NCI-H1048 (cell line): Measurements from ENCODE around the gene SMAD5.

Source experiments
- DNase-seq: peaks from one replicate; lab custom pipeline; 2025; lab: John Stamatoyannopoulos, UW

SMAD5 gene

GRCh38 chr5:136132557-136133221 lies at the start of gene SMAD5:
SMAD5 (plus strand) TSS chr5:136132845; CDS start chr5:136153761, 20,916 bp downstream.
- peak; percentile 78 for DNase-seq

- DNase-seq: no peak
These were observed 47.9 kb upstream of the SMAD5 start for GRCh38 chr5:136084698-136085097.

- no peak for DNase-seq
These were observed 45.7 kb upstream of the SMAD5 start for GRCh38 chr5:136086783-136087566.

GRCh38 chr5:136087961-136088871 lies 44.4 kb upstream of the SMAD5 start:
- DNase-seq: no peak

GRCh38 chr5:136089791-136090190 lies 42.9 kb upstream of the SMAD5 start:
- no peak for DNase-seq

DNA sequence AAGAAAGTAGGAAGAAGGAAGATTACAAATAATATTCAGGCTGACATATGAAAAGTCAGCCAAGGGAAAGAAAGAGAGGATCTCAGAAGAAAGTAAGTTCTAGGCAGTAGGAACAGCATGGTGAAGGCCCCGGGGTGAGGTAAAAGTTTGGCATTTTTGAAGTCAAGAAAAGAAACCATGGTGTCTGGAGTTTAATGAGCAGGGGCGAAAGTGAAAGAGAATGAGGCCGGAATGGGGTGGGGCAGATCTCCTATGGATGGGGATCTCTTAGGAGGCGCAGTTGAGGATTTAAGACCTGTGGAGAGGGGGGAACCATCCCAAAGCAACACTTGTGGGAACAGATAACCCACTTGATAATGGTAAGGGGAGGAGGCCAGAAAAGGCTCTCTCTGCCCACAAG lies 42.3 kb upstream of the SMAD5 start:
- DNase-seq: no peak

DNA sequence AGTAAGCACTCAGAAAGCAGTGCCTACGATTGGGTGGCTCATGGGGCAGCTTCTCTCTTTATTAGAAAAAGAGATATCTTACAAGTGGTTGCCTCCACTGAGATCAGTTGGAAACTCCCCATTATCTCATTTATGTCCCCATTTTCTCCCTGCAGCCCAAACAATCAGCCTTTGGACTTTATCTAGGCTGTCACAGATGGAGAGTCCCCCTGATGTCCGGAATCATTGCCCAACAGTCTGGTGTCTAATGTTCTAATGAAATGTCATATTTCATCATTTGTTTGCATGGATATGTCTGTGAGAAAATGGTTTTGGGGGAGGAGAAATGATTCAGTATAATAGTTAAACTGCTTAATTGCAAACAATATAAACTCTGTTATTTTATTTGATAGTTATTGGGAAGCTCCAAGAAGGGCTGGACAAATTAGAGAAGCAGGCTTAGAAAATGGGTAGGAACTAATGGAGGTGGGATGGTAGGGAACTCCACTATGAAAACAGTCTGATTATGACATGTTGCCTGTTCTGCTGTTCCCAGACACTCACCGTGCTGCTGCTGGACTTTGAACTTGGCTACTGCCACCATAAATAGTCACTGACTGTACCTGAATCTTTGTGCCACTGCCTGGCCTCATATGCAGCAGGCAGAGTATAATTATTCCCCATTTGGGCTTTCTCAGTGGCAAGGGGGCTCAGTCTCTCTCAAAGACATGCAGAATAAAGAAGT lies 38.3 kb upstream of the SMAD5 start:
- no peak for DNase-seq

- no peak for DNase-seq
These were observed 37.6 kb upstream of the SMAD5 start for GRCh38 chr5:136094913-136095641.

DNA sequence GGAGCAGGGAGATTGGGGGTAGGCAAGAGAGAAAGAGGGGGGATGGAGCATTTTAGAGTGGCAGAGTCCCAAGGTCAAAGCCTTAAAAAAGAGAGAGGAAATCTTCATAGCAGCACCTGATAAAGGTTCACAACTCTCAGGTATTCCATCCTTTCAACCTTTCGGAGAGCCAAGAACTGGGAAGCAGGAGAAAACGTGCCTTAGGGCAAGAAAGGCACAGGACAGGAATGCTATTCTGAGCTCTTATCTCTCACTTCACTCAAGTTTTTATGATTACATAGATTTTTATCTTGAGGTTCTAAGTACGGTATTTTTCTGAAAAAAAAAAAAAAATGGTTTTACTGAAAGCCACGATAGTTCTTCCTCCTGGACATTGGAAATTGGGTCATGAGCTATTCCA lies 34.5 kb upstream of the SMAD5 start:
- no peak for DNase-seq

- no peak for DNase-seq
These were observed 32.8 kb upstream of the SMAD5 start for GRCh38 chr5:136099870-136100269.

- DNase-seq: no peak
These were observed 30.8 kb upstream of the SMAD5 start for GRCh38 chr5:136101884-136102283.

DNA sequence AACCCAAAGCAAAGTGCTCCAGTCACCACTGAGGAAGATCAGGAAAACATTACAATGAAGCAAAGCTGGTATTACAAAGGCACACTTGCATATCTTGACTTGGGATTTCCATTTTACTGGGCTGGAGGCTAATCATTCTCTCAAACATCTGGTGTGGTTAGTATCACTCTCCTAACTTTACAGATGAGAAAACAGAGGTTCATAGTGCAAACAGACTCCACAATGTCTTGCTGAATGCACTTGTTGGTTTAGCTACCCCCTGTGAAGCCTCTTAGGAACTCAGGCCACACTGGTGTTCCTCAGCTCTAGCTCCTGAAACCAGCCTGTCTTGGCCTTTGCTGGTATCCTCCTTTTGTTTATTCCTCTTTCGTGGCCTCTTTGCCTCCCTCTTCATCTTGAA lies 29.5 kb upstream of the SMAD5 start:
- no peak for DNase-seq

- no peak for DNase-seq
These were observed 28.2 kb upstream of the SMAD5 start for GRCh38 chr5:136104306-136104965.

DNA sequence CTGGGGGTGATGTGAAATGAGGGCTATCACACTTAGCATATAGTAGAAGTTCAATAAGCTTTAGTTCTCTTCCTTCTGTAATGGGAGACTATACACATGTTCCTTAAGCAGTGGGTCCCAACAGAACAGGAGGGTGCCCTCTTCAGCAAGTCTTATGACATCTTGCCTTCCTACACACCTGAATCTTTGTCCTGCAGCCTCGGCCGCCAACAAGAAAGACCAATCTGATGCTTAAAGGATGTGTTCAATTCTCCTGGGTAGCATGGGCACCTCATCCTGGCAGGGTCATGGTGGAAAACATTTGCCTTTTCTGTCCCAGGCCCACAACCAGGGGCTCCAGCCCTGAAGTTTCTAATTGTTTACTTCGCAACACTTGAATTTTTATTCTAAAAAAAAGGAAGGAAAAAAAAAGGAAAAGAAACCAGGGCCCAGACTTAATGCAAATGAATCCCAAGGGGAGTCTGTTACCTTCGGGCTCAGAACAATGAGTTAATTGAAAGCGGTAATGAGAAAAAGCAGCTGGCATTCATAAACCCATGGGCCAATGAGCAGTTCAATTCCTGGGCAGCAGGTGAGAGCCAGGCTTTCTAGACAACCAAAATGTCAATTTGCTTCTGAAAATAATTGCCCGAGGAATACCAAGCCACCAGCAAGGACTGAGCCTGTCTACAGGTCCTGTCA lies 26.2 kb upstream of the SMAD5 start:
- DNase-seq: peak; percentile 19

GRCh38 chr5:136108180-136108611 lies 24.4 kb upstream of the SMAD5 start:
- DNase-seq: no peak

GRCh38 chr5:136108766-136109165 lies 23.9 kb upstream of the SMAD5 start:
- no peak for DNase-seq

DNA sequence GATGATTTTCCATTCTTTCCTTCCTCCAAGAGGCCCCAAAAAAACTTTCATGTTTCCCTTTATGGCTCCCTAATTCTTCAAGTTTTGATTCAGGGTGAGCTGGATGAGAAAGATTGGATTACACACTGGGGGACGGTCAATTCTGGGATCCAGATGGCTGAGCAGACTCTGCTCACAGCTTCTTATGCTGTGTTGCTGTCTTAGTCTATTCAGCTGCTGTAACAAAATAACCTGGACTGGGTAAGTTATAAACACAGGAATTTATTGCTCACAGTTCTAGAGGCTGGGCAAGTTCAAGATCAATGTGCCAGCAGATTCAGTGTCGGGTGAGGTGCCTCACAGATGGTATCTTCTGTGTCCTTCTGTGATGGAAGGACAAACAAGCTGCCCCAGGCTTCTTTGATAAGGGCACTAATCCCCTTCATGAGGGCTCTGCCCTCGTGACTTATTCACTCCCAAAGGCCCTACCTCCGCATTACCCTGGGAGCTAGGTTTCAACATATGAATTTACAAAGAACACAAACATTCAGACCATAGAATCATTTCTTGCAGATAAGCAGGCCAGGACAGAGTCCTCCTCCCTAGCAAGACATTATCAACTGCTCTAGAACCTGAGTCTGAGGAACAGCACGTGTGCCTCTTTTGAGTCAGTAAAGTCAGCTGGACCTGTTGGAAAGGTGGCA lies 23.1 kb upstream of the SMAD5 start:
- DNase-seq: no peak

GRCh38 chr5:136113606-136114005 lies 19.0 kb upstream of the SMAD5 start:
- DNase-seq: no peak

- DNase-seq: no peak
These were observed 18.1 kb upstream of the SMAD5 start for GRCh38 chr5:136114414-136115125.
